Left forelimb (tissue), 1 donor: Measurements from ENCODE around the gene KDF1.
A peak's percentile ranks its signal among the peaks of the same experiment; 100 is the strongest.

Experiments used
- DNase-seq: peaks from one replicate; pipeline ENCODE4 v3.0.0-alpha.2; 2018; ENCODE audit warnings: low spot score

KDF1 gene

GRCh38 chr1:26915204-26915842 lies 44.9 kb downstream of the KDF1 start:
- no peak for DNase-seq

- no peak for DNase-seq
Measured at GRCh38 chr1:26913754-26914619, 46.3 kb downstream of the KDF1 start, which contains the start of gene NR0B2. Gene NR0B2, minus strand, starts transcription at chr1:26913975. Its CDS starts 35 bp downstream, at chr1:26913940.

- no peak for DNase-seq
Measured at GRCh38 chr1:26913389-26913753, 46.9 kb downstream of the KDF1 start.

DNA sequence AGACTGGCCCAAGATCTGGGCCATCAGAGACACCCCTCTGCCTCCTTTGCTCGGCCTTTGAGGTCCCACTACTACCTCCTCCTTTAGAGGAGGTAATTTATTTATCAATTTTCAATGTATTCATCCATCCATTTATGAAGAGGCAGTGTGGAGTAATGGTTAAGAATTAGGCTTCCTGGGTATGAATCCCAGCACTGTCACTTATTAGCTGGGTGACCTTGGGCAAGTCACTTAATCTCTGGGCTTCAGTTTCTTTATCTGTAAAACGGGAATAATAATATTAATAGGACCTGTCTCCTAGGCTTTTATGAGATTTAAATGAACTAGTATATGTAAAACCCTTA lies 48.1 kb downstream of the KDF1 start:
- no peak for DNase-seq

- no peak for DNase-seq
Measured at GRCh38 chr1:26911399-26912146, 48.7 kb downstream of the KDF1 start.

DNA sequence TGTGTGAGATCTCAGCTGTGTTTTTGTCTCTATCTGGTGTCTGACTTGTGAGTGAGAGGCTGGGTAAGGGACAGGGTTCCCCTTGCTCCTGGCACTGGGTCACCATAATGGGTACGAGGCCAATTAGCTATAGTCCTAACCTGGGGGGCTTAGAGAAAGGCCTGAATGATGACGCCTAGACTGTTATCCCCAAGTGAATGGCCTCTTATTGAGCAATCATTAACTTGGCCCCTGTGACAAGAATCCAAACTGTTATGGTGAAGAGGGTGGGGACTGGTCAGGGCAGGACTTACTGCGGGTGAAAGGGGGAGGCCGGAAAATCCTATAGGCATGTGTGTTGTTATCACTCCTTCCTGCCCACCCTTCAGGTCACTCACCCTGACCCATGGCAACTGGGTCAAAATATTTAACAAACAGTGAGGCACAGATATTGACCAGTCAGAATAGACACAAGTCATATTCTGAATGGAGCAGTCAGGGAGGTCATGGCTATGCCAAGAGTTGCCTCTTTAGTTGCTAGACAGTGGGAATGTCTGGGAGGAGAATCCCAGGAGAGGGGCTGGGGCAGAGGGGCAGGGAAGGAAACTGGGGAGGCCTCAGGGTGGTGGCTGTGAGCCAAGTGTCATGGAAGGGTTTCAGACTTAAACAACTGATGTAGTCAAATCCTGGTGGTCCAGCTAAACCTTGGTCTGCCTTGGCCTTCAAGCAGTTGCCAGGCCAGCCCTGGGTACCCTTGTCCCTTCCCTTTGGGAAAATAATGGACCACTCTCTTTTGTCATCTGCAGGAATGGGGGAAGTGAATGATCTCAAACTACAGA lies 49.7 kb downstream of the KDF1 start:
- no peak for DNase-seq

- DNase-seq: no peak
Measured at GRCh38 chr1:26909951-26910342, 50.3 kb downstream of the KDF1 start.

DNA sequence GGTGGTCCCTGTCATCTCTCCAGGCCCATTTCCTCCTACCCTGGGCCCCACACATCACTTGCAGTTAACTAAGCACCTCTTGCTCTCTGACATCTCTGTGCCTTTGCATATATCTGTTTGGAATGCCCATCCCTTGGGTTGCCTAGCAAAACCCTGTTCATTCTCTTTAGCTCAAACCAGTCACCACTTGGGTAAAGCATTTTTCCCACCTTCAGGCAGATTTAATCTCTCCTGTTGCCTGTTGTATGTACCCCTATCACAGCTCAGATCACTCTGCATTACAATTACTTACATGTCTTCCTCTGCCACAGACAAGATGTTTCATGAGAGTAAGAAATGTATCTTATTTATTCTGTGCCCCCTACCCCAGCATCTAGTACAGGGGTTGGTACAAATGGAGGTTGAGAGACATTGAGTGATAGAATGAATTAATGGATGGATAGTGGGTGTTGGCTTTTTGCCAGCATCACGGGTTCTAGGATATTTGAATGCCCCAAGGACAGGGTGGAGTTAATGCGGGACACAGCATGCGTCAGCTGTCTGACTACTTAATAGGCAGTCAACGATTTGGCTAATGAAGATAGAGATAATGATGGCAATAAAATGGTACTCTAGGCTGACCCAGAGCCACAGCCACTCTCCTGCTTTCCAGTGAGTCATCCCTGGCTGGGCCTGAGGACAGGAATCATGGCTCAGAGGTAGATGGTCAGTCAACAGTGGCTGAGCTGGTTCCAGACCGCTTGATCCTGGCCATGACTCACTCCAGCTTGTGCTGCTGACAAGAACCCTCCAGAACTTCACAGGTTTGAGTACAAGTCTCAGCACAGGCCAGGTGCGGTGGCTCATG lies 53.0 kb downstream of the KDF1 start:
- DNase-seq: no peak

DNA sequence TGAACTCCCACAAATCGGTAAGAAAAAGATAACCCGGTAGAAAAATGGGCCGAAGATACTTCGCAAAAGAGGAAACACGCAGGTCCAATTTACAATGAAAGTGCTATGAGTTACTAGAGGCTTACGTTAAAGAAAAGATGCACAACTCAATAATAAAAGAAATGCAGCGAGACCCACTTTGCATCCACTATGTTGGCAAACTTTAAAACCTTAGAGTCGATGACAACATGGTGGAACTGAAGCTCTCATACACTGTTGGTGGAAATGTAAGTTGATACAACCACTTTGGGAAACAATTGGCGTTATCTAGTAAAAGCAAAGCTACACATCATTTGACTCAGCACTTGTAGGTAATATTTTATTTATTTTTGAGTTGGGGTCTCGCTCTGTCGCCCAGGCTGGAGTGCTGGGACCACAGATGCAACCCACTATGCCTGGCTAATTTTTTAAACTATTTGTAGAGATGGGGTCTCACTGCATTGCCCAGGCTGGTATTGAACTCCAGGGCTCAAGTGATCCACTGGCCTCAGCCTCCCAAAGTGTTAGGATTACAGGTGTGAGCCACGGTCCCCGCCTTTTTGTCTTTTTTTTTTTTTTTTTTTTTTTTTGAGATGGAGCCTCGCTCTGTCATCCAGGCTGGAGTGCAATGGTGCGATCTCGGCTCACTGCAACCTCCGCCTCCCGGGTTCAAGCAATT lies 59.3 kb downstream of the KDF1 start:
- no peak for DNase-seq

DNA sequence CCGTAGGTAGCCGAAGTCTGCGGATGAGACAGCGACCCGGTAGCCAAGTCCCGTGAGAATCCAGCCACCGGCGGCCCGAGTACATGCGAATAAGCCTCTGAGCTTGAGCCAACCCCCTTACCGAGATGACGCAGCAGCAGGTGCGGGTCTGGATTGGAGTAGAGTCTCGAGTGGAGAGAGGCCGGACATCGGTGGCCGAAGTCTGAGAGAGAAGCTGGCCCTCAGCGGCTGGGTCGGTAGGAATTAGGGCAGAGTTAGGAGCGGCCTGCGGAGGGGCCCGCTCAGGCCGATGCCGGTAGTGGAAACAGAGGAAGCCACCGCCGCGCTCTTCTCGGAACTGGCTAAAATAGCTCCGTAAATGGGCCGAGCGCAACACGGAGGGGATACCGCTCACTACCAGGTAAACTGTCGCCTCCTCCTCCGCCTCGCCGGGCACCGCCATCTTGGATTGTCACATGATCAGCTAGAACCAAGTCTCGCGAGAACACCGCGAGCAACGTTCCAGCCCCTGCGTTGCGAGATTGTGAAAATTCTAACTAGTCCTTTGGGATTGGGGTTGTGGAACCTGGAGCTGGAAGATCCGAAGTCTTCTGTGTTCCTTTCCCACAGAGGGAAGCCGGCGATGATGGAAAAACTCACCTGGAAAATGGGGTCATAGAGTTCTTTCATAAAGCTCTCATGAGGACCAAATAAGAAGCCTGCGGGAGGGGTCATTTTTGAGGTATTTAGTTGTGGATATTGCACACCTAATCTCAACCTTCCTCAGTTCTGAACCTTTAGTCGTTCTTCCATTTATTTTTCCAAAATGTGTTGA lies 60.1 kb downstream of the KDF1 start, which contains the start of gene GPATCH3:
TSS of gene GPATCH3 (minus strand) at position 467 of the 814 bp plus-strand sequence. CDS start at position 442, 25 bp downstream.
- peak; percentile 94 for DNase-seq
